GM12801 (cell line): Measurements from ENCODE around the gene WFDC12.

Experiments
- TF ChIP-seq, protein P1 (sequence below): IDR thresholded peaks from one replicate; pipeline ENCODE4 v1.5.1; 2011; ENCODE audit warnings: control low read depth; ENCODE audit not compliant: insufficient read length; ENCODE audit errors: extremely low read depth

The WFDC12 gene

DNA sequence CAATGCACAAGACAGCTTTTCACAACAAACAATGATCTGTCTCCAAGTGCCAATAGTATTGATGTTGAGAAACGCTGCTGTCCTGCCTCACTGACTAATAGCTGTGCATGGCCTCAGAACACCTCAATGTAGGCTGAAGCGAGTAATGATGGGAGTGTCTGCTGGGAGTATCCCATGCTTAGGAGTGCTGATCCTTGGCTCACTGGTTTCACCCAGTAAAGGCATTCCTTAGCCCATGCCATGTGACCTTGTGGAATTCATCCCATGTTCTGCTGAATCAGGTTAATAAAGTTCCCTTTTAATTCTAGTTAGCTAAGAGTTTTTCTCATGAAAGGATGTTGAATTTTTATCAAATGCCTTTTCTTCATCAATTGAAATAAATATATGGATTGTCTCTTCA lies 3.8 kb upstream of the WFDC12 start:
- TF ChIP-seq, protein P1, sequence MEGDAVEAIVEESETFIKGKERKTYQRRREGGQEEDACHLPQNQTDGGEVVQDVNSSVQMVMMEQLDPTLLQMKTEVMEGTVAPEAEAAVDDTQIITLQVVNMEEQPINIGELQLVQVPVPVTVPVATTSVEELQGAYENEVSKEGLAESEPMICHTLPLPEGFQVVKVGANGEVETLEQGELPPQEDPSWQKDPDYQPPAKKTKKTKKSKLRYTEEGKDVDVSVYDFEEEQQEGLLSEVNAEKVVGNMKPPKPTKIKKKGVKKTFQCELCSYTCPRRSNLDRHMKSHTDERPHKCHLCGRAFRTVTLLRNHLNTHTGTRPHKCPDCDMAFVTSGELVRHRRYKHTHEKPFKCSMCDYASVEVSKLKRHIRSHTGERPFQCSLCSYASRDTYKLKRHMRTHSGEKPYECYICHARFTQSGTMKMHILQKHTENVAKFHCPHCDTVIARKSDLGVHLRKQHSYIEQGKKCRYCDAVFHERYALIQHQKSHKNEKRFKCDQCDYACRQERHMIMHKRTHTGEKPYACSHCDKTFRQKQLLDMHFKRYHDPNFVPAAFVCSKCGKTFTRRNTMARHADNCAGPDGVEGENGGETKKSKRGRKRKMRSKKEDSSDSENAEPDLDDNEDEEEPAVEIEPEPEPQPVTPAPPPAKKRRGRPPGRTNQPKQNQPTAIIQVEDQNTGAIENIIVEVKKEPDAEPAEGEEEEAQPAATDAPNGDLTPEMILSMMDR, result no peak

DNA sequence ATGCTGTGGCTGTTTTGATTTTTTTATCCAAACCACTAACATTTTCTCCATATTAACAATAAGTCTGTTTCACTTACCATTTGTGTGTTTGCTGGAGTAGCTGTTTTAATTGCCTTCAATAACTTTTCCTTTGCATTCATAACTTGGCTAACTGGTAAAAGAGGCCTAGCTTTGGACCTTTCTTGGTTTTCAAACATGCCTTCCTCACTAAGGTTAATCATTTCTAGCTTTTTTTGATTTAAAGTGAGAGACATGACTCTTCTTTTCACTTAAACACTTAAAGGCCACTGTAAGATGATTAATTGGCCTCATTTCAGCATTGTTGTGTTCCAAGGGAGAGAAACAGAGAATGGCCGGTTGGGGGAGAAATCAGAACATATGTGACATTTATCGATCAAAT lies 2.9 kb downstream of the WFDC12 start:
- TF ChIP-seq, protein P1, result no peak

- TF ChIP-seq, protein P1, result no peak
These were observed 4.6 kb downstream of the WFDC12 start for GRCh38 chr20:45119556-45120266.

DNA sequence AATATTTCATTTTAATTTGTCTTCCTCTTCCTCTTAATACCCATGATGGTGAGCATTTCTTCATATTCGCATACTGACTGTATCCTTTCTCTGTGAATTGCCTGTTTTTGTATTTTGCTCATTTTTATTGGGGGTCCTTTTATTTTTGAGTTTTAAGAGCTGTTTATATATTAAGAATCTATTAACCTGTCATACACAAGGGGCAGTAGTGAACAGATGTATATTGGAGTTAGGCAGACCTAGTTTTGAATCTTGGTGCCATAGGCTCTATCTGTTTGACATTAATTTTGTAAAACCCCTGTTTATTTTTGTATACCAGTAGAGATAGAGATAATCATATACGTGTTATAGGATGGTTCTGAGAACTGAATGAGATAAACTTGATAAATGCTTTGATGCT lies 6.2 kb downstream of the WFDC12 start:
- TF ChIP-seq, protein P1, result no peak

DNA sequence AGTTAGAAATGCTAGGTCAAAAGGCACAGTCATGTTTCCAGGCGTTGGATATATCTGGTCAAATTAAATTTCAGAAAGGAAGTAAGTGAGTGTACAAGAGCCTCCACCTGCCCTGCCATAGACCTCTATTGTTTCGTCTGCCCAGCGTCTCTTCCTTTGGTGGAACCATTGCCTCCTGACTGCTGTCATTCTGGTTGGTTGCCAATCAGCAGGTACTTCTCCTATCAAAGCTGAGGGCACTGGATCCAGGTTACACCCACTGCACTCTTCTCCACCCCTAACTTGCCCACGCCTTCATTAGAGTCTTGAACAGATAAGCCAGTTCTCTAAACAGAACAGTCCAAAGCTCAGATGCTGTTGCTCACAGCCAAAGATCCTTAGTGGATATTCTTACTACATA lies 6.7 kb downstream of the WFDC12 start:
- TF ChIP-seq, protein P1, result no peak

DNA sequence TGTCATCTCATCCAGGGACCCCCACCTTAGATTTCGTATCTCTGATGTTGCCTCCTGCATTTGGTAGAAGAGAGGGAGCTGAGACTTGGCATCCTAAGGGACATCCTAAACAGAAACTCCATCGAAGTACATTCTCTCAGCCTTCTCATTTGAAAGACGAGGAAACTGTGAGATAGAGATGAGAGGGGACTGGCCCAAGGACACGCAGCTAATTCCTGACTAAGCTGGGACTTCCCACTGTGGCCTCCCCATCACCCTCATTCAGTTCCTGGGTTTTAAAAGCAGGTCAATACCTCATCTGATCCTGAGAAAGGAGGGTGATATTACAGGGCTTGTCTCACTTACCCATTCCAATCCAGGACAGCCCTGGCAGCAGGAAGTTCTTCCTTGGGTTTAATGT lies 8.4 kb downstream of the WFDC12 start:
- TF ChIP-seq, protein P1, result no peak

DNA sequence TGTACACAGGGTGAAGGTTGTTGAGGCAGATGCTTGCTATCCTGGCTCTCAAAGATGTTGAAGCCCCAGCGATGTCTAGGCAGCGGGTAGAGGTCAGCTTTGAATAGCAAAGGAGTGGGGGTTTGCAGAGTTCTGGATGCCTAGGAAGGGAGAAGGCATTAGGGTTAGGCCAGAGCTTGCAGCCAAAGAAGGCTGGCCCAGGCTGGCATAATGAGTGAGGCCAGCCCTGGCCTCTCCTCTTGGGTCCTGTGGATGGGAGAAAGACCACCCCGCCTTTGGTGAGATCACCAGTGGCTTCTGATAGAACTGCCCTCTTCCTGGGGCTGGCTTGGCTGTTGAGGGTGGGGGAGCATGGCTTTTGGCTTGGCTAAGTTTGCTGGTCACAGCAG lies 8.9 kb downstream of the WFDC12 start:
- TF ChIP-seq, protein P1, result no peak
